CD14-positive monocyte (primary cell): ENCODE results near the gene HOXA5. TPM values are rescaled to one million over a fixed set of nuclear protein-coding genes. Genes with fewer than 3 reads are reported as not detected.

Source experiments
- DNase-seq, 3 donors: peaks; one replicate each; pipeline ENCODE4 v3.0.0-alpha.2; 2011 to 2022
- H2AFZ ChIP-seq: 2 replicates; pipeline ENCODE4 v1.6.0; 2012; ENCODE audit warnings: mild to moderate bottlenecking, low read depth, low read length, inconsistent platforms; ENCODE audit not compliant: insufficient read depth, poor library complexity, severe bottlenecking
- H3K27ac ChIP-seq, 2 donors: 1 replicate in 1 of 2; 2 replicates in 1 of 2; pipeline ENCODE4 v1.5.1; 2012 to 2013; ENCODE audit warnings: low read length in 2 of 2, control low read depth in 1 of 2, inconsistent platforms in 1 of 2, low read depth in 1 of 2, mild to moderate bottlenecking in 1 of 2
- H3K27me3 ChIP-seq, 2 donors: one replicate each; pipeline versions ENCODE4 v1.6.0 to v1.6.1; 2011 to 2013; ENCODE audit warnings: low read length in 2 of 2; ENCODE audit not compliant: control insufficient read depth in 2 of 2, insufficient read depth in 2 of 2
- H3K36me3 ChIP-seq, 2 donors: replicated peaks in 1 of 2; 1 replicate in 1 of 2; 2 replicates in 1 of 2; pipeline versions ENCODE4 v1.5.1 to v1.6.1; 2012 to 2013; ENCODE audit warnings: low read length in 2 of 2, control low read depth in 1 of 2, inconsistent platforms in 1 of 2, mild to moderate bottlenecking in 1 of 2; ENCODE audit not compliant: insufficient read depth in 2 of 2, control insufficient read depth in 1 of 2
- H3K4me1 ChIP-seq, 2 donors: 1 replicate in 1 of 2; 2 replicates in 1 of 2; pipeline versions ENCODE4 v1.5.1 to v1.6.1; 2012 to 2013; ENCODE audit warnings: low read length in 2 of 2, control low read depth in 1 of 2, inconsistent platforms in 1 of 2, mild to moderate bottlenecking in 1 of 2, moderate library complexity in 1 of 2; ENCODE audit not compliant: insufficient read depth in 2 of 2, control insufficient read depth in 1 of 2
- H3K4me2 ChIP-seq: replicated peaks from 2 replicates; pipeline ENCODE3; 2012; ENCODE audit warnings: low read length, moderate library complexity, mild to moderate bottlenecking; ENCODE audit not compliant: poor library complexity, severe bottlenecking; ENCODE audit errors: extremely low read depth
- H3K4me3 ChIP-seq, 3 experiments: fragments of 200-600 bp in 1 of 3; sonication (generic) in 1 of 3; replicated peaks in 1 of 3; 1 replicate in 2 of 3; 2 replicates in 1 of 3; pipeline ENCODE4 v1.5.1; 2011 to 2013; ENCODE audit warnings: low read length in 3 of 3, mild to moderate bottlenecking in 3 of 3, control low read depth in 2 of 3, low read depth in 2 of 3, inconsistent platforms in 1 of 3, moderate library complexity in 1 of 3
- H3K79me2 ChIP-seq: 2 replicates; pipeline ENCODE4 v1.6.0; 2012; ENCODE audit warnings: mild to moderate bottlenecking, control low read depth, inconsistent platforms, low read length, moderate library complexity; ENCODE audit not compliant: insufficient read depth
- H3K9ac ChIP-seq: 2 replicates; pipeline ENCODE4 v1.6.0; 2017; ENCODE audit warnings: low read length, mild to moderate bottlenecking; ENCODE audit not compliant: insufficient read depth, poor library complexity, severe bottlenecking
- H3K9me3 ChIP-seq, 2 donors: replicated peaks in 1 of 2; 1 replicate in 1 of 2; 2 replicates in 1 of 2; pipeline versions ENCODE4 v1.5.1 to v1.6.1; 2012 to 2013; ENCODE audit warnings: low read length in 2 of 2, control low read depth in 1 of 2; ENCODE audit not compliant: control insufficient read depth in 1 of 2, insufficient read depth in 1 of 2
- H4K20me1 ChIP-seq: 2 replicates; pipeline ENCODE4 v1.6.0; 2012; ENCODE audit warnings: mild to moderate bottlenecking, low read length, control low read depth, moderate library complexity; ENCODE audit not compliant: insufficient read depth
- H3K27ac Mint-ChIP-seq, 7 donors: one replicate each; pipeline ENCODE4 v1.8.0; 2020; ENCODE audit warnings: mild to moderate bottlenecking in 7 of 7, mixed read lengths in 7 of 7, moderate library complexity in 6 of 7, inconsistent platforms in 2 of 7
- H3K27me3 Mint-ChIP-seq, 3 donors: one replicate each; pipeline ENCODE4 v1.8.0; 2021 to 2022; ENCODE audit warnings: low read depth in 3 of 3, mild to moderate bottlenecking in 3 of 3, mixed read lengths in 3 of 3, moderate library complexity in 3 of 3, inconsistent platforms in 1 of 3
- H3K36me3 Mint-ChIP-seq, 2 donors: one replicate each; pipeline ENCODE4 v1.8.0; 2020; ENCODE audit warnings: mixed read lengths in 2 of 2, inconsistent platforms in 1 of 2, mild to moderate bottlenecking in 1 of 2
- H3K4me1 Mint-ChIP-seq: one replicate; pipeline ENCODE4 v1.8.0; 2020; ENCODE audit warnings: mild to moderate bottlenecking, mixed read lengths
- H3K4me3 Mint-ChIP-seq, 2 donors: one replicate each; pipeline ENCODE4 v1.8.0; 2020; ENCODE audit warnings: mild to moderate bottlenecking in 2 of 2, mixed read lengths in 2 of 2, moderate library complexity in 1 of 2
- H3K9me3 Mint-ChIP-seq, 7 donors: one replicate each; pipeline ENCODE4 v1.8.0; 2020 to 2022; ENCODE audit warnings: mixed read lengths in 7 of 7, mild to moderate bottlenecking in 6 of 7, moderate library complexity in 6 of 7, inconsistent platforms in 2 of 7
- CTCF ChIP-seq: fragments of 200-600 bp; IDR thresholded peaks from one replicate; pipeline ENCODE4 v1.8.0; 2022; ENCODE audit warnings: antibody characterized with exemption, mild to moderate bottlenecking
- WGBS: methylation state at CpG from one replicate; pipeline ENCODE4 v1.1.5; 2013; ENCODE audit warnings: missing lambda C conversion rate; ENCODE audit not compliant: insufficient coverage; 5-methylcytosine and 5-hydroxymethylcytosine counted together
- intact Hi-C, 2 donors: fragments of 100-400 bp; cut with micrococcal nuclease; formaldehyde crosslinking; loops; one replicate each; pipeline versions ENCODE4 v1.15.0 to v1.15.1; 2023
- polyA plus RNA-seq, 3 donors: library from polyadenylated mRNA; depleted of rRNA in 1 of 3; unstranded in 2 of 3; stranded (reverse) in 1 of 3; fragments of 300-500 nt in 2 of 3; fragments of >200 nt in 1 of 3; fragmentation: Illumina TruSeq in 2 of 3; gene quantifications; 1 replicate in 2 of 3; 2 replicates in 1 of 3; pipeline ENCODE4 v1.2.3, GENCODE V29; 2012 to 2021

HOXA5 gene
- polyA plus RNA-seq, 3 donors: 0.85 to 3.0 (median 1.8) TPM

GRCh38 chr7:27100694-27101170, 42.7 kb downstream of the HOXA5 start:
- Mint-ChIP-seq H3K9me3 (peaks cover 0 to 46% (median 19%) of the 10 kb centered on the region in 7 donors), H3K36me3 (peaks cover 54 to 57% of the 10 kb centered on the region in 2 donors), H3K4me3 (peak overlapping the region in 1 of 2 donors; percentile 79), H3K27ac (no peak overlapping the region), H3K4me1 (peaks cover 51% of the 10 kb centered on the region), H3K27me3 (peaks cover 75 to 88% (median 79%) of the 10 kb centered on the region in 3 donors)
- Histone ChIP-seq H3K27ac (no peak overlapping the region), H3K4me3 (no peak overlapping the region), H3K9ac (no peak overlapping the region), H3K4me1 (peaks cover 38 to 43% of the 10 kb centered on the region in 2 donors), H3K4me2 (no peak overlapping the region), H2AFZ (no peak overlapping the region), H3K79me2 (peaks cover 31% of the 10 kb centered on the region), H3K9me3 (peaks cover 0 to 24% of the 10 kb centered on the region in 2 donors), H3K36me3 (peaks cover 9 to 32% of the 10 kb centered on the region in 2 donors), H3K27me3 (peaks cover 56 to 84% of the 10 kb centered on the region in 2 donors), H4K20me1 (peaks cover 83% of the 10 kb centered on the region)
- no peak for DNase-seq
- intact Hi-C loops: no loop called here
- TF ChIP-seq CTCF: no peak
- WGBS: 100% methylated on average over 6 of the region's 8 CpGs

GRCh38 chr7:27099453-27100370, 43.8 kb downstream of the HOXA5 start:
- peaks cover 48 to 53% of the 10 kb centered on the region in 2 donors for H3K4me1 ChIP-seq
- peaks cover 9 to 32% of the 10 kb centered on the region in 2 donors for H3K36me3 ChIP-seq
- Mint-ChIP-seq H3K9me3 (peaks cover 0 to 48% (median 19%) of the 10 kb centered on the region in 7 donors), H3K36me3 (peaks cover 55 to 61% of the 10 kb centered on the region in 2 donors), H3K4me3 (peak overlapping the region in 1 of 2 donors; percentile 95), H3K27ac (no peak overlapping the region), H3K27me3 (peaks cover 74 to 88% (median 75%) of the 10 kb centered on the region in 3 donors), H3K4me1 (peaks cover 61% of the 10 kb centered on the region)
- H3K79me2 ChIP-seq: peaks cover 31% of the 10 kb centered on the region
- H4K20me1 ChIP-seq: peaks cover 77% of the 10 kb centered on the region
- DNase-seq: no peak
- H3K9me3 ChIP-seq: peaks cover 0 to 24% of the 10 kb centered on the region in 2 donors
- H3K9ac ChIP-seq: no peak overlapping the region
- intact Hi-C loops: loop anchor here (5.0 to 10.0 kb wide), 3 partner anchors 58 to 237 kb away; partner anchors contain the start of genes HOXA7 (in 1 of the 2) and SKAP2 (in 1 of the 2)
- no peak for TF ChIP-seq CTCF
- no peak overlapping the region for H3K4me3 ChIP-seq
- H3K27me3 ChIP-seq: peaks cover 53 to 82% of the 10 kb centered on the region in 2 donors
- no peak overlapping the region for H3K4me2 ChIP-seq
- no CpG with 5 or more reads among the region's 8 CpGs for WGBS
- H2AFZ ChIP-seq: no peak overlapping the region
- H3K27ac ChIP-seq: no peak overlapping the region
